Measurements from ENCODE around the gene KLHL28.

KLHL28 gene

DNA sequence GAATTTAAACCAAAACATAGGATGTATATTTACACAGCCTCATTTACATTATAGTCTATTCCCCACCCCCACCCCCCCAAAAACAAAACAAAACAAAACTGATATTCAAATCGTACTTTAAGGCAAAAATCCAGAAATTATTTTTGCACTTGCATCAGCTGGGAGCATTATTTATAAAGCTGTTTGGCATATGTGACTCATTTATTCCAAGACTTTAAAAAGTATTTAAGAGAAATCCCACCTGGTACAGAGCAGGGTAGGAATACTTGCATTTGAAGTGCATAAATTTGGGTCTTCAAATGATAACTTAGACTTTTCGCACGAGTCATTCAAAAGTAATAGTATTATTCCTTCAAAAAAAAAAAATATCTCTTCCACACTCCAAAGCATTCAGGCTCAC, 1.1 kb downstream of the KLHL28 start:
- DNase-seq (ENCODE audit: extremely low read depth in 1 of 2, low read depth in 1 of 2): no peak

DNA sequence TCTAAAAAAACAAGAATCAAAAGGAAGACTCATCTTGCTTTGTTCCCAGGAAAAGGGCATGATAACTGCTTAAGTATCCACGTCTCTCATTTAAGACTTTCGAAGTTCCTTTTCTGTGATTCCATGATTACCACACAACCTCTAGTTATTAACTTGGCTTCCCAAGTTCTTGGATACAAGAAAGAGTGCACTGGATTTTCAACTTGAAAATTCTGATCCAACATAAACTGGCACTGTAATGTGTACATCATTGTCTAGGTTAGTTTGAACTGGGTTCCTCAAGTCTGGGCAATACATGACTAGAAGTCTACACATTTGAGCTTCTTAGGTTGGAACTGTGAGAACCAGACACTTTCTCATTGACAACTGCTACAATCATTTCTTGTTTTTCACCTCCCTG, 1.6 kb downstream of the KLHL28 start:
- no peak for DNase-seq (ENCODE audit: extremely low read depth in 1 of 2, low read depth in 1 of 2)

DNA sequence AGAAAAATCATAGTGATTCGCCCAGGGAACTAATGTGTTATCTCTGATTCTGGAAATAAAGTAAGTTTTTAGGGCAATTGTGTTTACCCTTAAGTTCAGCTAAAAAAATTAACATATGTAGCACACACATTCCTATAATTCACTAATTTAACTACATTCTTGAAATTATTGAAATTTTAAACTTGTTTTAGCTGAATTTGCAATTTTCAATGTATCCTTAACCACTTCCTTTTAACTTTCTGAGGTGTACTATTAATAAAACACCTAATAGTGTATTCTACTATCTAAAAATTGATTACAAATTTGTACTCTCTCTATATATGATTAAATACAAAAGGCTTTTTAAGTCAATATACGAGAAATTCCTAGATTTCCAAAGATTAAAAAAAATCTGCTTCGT, 2.2 kb downstream of the KLHL28 start:
- no peak for DNase-seq (ENCODE audit: extremely low read depth in 1 of 2, low read depth in 1 of 2)

DNA sequence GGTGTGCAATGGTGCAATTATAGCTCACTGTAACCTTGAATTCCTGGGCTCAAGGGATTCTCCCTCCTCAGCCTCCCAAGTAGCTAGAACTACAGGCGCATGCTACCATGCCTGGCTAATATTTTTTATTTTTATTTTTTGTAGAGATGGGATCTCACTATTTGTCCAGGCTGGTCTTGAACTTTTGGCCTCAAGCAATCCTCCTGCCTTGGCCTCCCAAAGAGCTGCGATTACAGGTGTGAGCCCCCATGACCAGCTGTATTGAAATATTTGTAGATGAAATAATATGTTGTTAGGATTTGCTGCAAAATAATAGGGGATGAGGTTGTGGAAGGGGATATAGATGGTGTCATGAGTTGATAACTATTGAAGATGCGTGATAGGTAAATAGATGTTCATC, 4.9 kb downstream of the KLHL28 start:
- DNase-seq (ENCODE audit: extremely low read depth in 1 of 2, low read depth in 1 of 2): no peak

DNA sequence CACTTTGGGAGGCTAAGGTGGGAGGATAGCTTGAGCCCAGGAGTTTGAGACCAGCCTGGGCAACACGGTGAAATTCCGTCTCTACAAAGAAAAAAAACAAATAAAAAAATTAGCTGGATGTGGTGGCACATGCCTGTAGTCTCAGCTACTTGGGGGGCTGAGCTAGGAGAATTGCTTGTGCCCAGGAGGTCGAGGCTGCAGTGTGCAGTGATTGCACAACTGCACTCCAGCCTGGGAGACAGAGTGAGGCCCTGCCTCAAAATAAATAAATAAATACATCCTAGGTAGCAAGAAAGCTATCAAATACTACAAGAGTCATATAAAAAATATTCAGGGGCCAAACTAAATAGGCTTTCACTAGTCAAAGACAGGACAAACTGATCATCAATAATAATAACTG, 6.2 kb downstream of the KLHL28 start:
- DNase-seq (ENCODE audit: extremely low read depth in 1 of 2, low read depth in 1 of 2): no peak

DNA sequence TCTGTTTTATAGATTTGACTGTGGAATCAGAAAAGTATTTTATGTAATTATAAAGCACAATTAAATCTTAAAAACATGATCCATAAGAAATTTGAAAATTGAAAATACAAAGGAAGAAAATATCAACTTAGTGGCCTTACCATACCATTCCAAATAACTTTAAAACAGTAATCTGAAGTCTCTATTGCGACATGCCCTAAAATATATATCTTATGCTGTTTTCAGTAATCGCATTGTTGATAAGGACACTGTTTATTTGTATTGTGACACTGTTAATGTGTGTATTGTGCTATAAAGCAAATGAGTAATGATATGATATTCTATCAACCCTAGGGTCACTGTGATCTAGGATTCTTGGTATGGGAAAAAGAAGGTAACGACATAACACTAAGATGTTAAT, 7.0 kb downstream of the KLHL28 start:
- no peak for DNase-seq (ENCODE audit: extremely low read depth in 1 of 2, low read depth in 1 of 2)

DNA sequence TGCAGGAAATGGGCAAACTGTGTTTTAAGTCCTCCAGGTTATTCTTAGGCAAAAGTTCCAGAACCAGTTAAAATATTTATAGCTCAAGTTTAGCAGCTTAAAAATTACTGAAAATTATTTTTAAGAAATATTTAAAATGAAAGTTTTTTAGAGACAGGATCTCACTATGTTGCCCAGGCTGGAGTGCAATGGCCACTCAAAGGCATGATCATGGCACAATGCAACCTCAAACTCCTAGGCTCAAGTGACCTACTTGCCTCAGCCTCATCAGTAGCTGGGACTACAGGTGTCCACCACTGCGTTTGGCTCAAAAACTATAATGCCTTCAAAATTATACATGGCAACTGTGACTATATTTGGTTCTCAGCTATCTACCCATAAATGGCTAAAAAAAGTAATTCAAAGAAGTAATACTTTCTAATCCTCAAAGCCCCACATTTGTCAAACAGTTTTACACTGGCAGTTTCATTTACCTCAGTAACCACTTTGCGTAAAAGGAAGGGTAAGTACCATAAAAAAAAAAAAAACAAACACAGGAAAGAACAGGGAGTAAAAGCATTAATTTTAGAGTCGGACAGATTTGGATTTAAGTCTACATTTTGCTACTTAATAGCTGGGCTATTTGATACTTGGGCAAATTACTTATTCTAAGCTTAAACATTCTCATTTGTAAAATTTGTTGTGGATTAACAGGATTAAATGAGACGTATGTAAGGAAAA, 9.2 kb downstream of the KLHL28 start:
- no peak for DNase-seq (ENCODE audit: extremely low read depth in 1 of 2, low read depth in 1 of 2)

DNA sequence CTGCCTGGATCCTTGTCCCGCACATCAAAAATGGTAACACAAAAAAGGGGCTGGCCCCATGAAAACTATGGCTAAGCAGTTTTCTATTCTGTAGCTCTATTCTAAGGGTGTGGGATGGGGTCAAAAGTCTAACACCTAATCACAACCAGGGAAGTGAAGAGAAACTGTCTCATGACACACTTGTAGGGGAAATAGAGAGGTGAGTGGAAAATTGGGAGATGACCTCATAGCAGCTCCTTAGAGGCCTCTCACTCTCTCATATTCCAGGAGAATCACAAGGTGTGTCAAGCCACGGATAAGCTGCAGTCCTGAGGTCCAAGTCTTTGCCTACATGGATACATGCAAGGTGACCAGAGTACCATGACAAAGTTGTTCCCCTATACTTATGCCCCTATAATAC, 10.7 kb downstream of the KLHL28 start:
- no peak for DNase-seq (ENCODE audit: extremely low read depth in 1 of 2, low read depth in 1 of 2)

DNA sequence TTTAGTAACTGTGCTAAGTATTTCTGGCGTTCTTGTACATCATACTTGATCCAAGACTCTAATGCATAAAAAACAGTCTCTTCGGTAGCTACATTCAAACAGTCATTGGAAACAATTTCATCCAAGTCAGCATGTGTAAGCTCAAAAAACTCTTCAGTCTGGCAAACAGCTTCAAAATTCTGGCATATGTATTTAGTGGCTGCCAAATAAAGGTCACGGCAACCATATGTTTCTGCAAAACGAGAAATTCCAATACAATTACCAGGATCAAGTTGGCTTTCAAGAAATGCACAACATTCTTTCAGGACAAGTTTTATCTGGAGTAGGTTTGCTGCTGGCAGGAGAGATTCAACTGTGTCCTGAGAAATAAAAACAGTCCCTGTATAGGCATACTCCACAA, 16.5 kb downstream of the KLHL28 start:
- no peak for DNase-seq (ENCODE audit: extremely low read depth in 1 of 2, low read depth in 1 of 2)

DNA sequence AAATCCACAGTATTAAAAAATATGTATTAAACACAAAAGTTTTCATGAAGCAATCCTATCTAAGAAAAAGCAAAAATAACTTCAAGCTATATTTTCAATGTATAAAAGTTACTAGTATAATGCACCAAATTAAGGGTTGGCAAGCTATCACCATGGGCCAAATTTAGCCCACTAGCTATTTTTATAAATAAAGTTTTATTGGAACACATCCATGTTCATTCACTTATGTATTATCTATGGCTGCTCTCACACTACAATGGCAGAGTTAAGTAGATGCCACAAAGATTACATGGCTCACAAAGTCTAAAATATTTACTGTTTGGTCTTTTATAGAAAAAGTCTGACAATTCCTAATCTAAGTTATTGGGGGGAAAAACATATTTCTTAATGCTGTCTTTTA, 17.6 kb downstream of the KLHL28 start:
- no peak for DNase-seq (ENCODE audit: extremely low read depth in 1 of 2, low read depth in 1 of 2)

DNA sequence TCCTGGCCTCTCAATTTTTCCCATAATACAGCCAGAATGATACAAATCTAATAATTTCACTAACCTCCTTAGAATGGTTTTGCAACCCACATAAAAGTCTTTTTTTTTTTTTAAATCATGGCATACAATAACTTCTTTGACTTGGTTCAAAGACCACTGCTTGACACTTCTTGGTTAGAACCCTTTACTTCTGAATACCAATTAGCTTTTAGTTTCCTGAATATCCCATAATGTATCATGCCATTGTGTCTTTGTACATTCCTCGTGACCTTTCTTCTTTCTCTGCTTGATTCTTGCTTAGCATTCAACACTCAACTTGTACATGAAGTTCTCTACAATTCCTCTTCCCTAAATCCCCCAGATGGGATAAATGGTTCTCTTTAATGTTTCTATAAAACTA, 19.3 kb downstream of the KLHL28 start:
- DNase-seq (ENCODE audit: extremely low read depth in 1 of 2, low read depth in 1 of 2): no peak

DNA sequence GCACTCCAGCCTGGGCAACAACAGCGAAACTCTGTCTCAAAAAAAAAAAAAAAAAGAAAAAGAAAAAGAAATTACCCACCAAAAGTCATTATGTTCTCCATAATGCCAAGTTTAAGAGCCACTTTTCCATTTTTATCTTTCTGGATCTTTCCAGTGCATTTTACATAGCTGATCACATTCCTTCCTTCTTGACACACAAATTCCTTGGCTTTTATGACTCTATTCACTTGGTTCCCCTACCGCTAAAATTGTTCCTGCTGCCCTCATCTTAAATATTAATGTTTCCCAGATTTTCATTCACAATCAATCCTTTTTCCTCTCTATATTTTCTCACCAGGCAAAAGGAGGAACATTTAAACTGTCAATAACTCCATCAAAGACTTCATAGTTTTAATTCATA, 20.2 kb downstream of the KLHL28 start:
- no peak for DNase-seq (ENCODE audit: extremely low read depth in 1 of 2, low read depth in 1 of 2)

DNA sequence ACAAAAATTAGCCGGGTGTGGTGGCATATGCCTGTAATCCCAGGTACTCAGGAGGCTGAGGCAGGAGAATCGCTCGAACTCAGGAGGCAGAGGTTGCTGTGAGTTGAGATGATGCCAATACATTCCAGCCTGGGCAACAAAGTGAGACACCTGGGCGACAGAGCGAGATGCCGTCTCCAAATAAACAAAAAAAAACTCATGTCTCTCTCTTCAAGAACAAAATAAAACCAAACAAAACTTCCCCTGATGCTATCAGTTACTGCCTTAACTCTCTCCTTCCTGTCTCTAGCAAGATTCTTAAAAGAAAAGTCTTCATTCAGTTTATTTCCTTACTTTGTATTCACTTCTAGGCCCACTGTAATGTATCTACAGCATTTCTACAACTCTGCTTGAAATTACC, 20.8 kb downstream of the KLHL28 start:
- no peak for DNase-seq (ENCODE audit: extremely low read depth in 1 of 2, low read depth in 1 of 2)

DNA sequence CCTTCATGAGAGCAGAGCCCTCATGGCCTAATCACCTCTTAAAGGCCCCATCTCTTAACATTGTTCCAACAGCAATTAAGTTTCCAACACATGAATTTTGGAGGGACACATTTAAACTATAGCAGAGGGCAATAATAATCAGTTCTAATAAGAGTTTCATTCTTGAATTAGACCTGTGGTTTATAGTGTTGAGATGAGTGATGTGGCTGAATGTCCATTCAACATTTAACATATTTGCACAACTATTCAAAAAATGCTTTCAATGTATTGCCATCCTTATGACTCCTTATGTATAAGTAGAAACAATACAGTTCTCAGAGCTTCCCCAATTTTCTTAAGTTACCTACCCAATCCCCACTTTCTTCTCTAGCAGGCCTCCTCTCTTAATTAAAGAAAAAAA, 21.5 kb downstream of the KLHL28 start:
- DNase-seq (ENCODE audit: extremely low read depth in 1 of 2, low read depth in 1 of 2): no peak

DNA sequence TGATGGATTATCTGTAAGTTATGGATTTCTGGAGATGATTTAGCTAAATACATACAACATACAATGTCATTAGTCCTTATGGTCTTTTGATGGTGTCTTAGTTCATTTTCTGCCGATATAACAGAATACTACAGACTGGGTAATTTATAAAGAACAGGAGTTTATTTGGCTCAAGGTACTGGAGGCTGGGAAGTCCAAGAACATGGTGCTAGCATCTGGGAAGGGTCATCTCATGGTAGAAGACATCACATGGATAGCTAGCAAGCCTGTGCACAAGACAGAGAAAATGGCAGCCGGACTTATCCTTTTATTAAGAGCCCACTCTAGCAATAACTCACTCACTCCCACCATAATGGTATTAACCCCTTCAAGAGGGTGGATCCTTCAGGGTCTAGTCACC, 24.2 kb downstream of the KLHL28 start:
- DNase-seq (ENCODE audit: extremely low read depth in 1 of 2, low read depth in 1 of 2): no peak

DNA sequence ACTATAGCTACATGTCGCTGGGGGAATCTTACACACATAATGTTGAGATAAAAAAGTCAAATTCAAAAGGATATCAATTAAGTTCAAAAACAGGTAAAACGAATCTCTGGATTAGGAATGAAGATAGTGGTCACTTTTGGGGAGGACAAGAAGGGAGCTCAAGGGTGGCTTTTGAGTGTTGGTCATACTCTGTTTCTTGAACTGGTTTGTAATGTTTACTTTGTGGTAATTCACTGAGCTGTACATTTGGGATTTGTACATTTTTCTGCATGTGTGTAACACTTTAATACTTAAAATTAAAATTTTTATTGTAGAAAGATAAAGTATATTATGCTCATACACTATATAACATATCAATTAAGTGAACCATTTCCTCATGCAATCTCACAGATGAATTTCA, 26.6 kb downstream of the KLHL28 start:
- DNase-seq (ENCODE audit: extremely low read depth in 1 of 2, low read depth in 1 of 2): no peak

DNA sequence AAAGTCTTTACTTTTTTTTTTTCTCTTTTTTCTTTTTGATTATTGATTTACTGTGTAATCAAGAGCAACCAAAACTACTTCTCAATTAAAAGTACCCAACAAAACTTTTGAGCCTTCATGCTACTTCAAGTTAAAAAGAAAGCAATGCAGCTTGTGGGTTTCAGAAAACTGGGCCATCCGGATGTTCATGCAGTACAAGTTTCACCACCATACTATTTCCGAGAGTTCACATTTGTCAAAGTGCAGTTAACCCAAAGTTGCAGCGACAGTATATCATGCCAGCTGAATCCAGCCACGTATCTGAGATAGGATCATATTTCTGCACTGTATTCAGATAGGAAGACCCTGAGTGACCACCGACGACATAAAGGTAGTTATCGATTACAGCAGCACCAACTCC, 33.0 kb downstream of the KLHL28 start:
- no peak for DNase-seq (ENCODE audit: extremely low read depth in 1 of 2, low read depth in 1 of 2)

DNA sequence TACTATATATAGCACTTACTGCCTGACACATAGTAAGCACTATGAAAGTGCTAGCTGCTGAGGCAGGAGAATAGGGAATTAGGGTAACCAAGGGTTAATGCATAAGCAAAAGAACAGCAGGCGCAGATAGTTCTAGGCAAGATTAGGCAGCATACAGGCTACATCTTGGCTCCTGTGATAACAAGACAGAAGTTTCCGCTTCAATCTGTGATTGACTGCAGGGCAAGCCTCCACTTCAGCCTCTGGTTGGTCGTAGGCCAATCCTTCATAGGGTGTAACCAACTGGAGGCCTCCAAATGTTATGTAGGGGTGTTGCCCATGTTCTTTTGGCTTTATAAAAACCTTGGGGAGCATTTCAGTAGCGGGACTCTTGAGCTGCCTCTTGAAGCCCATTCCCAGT, 46.9 kb downstream of the KLHL28 start:
- DNase-seq (ENCODE audit: extremely low read depth in 1 of 2, low read depth in 1 of 2): no peak

DNA sequence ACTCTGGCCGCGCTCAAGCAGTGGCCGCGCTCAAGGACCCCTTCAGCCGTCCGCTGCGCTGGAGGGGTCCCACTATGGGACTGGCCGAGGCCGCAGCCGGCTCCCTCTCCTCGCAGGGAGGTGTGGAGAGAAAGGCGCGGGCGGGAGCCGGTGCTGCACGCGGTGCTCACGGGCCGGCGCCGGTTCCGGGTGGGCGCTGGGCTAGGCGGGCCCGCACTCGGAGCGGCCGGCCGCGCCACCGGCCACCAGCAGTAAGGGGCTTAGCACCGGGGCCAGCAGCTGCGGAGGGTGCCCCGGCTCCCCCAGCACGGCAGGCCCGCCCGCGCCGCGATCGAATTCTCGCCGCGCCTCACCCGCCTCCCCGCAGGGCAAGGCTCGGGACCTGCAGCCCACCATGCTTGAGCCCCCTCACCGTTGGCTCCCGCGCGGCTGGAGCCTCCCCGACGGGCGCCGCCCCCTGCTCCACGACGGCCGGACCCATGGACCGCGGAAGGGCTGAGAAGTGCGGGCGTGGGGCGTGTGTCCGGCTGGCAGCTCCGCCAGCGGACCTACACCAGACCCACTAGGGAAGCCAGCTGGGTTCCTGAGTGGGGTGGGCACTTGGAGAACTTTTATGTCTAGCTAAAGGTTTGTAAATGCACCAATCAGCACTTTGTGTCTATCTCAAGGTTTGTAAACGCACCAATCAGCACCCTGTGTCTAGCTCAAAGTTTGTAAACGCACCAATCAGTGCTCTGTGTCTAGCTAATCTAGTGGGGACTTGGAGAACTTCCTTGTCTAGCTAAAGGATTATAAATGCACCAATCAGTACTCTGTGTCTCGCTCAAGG, 49.5 kb downstream of the KLHL28 start:
- no peak for DNase-seq (ENCODE audit: extremely low read depth in 1 of 2, low read depth in 1 of 2)

DNA sequence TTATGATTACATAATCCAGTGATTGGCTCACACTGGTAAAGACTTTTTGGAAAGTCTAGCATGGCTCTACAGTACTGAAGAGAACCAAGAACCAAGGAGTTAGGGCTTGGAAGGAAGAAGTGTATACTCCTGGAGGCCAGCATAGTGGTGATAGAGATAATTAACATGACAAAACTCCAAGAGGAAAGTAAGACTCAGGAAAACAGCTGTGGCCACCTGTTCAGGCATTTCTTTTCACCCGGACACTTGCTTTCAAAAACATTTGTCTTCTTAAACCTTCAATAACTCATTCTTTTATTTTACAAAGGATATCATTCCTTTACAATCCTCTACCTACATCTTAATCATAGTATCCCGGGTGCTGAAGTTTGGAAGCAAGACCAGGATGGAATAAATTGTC, 50.9 kb downstream of the KLHL28 start:
- no peak for DNase-seq (ENCODE audit: extremely low read depth in 1 of 2, low read depth in 1 of 2)

DNA sequence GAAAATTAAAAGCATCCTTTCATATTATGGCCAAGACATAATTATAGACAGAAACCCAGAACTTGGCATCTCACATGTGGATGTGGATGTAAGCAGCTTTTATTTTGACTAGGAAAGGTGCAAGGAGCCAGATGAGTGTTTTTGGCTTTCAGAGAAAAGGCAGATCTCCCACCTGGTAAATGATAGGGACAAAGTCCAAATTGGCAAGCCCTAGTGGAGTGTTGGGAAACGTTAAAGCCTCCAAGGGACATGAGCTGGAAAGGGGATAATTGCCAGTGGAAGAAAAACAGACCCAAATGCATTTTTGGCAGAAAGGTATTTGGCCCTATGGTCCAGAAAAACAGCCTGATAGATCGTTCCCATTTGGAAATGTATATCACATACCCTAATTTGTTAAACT, 60.1 kb downstream of the KLHL28 start:
- no peak for DNase-seq (ENCODE audit: extremely low read depth in 1 of 2, low read depth in 1 of 2)

DNA sequence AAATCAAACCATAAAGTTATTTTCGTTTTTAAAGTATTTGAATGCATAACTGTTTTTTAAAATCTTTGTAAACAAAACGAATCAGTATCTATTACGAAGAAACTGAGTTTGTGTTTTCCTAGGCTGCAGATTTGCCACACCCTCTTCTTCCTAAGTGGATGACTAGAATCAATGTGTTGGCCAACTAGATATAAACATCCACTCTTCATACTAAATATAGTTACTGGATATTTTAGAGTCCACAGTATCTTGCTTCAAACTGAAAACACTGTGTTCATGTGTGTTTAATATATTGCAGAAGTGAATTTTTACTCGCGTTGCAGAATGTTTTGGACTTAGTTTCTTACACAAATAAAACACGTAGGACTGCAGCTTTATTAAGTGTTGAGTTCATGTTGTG, 63.2 kb downstream of the KLHL28 start:
- no peak for DNase-seq (ENCODE audit: extremely low read depth in 1 of 2, low read depth in 1 of 2)

DNA sequence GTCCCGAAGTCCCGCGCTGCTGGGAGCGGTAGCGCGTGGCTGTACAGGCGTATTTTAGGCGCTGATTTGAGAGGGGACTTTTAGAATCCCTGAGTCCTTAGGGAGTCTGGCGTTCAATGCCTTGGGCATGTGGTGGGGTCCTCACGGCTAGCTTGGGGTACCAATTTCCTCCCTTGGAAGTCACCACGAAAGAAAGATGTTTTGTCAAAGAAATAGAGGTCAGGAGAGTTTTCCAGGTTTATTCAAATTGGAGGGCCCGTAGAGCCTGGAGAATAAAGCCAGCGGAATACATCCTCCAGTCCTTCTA, 63.9 kb downstream of the KLHL28 start:
- no peak for DNase-seq (ENCODE audit: extremely low read depth in 1 of 2, low read depth in 1 of 2)

All from activated CD8-positive, alpha-beta memory T cell treated with anti-CD3 and anti-CD28 coated beads for 1 hour (primary cell).